WERI-Rb-1 (cell line): ENCODE results near the gene ATXN7L1.

Experiments
- DNase-seq: peaks from one replicate; pipeline ENCODE4 v3.0.0-alpha.2; 2020
- H3K27ac ChIP-seq: fragments of 250-450 bp; sonication (Bioruptor Pico); 2 replicates; pipeline ENCODE4 v1.5.1; 2020; ENCODE audit warnings: mild to moderate bottlenecking, moderate library complexity
- H3K27me3 ChIP-seq: fragments of 250-450 bp; sonication (Bioruptor Pico); 2 replicates; pipeline ENCODE4 v1.5.1; 2021; ENCODE audit warnings: mild to moderate bottlenecking, low read depth, moderate library complexity; ENCODE audit not compliant: insufficient read depth, severe bottlenecking
- H3K36me3 ChIP-seq: fragments of 250-450 bp; sonication (Bioruptor Pico); 2 replicates; pipeline ENCODE4 v1.5.1; 2020; ENCODE audit warnings: mild to moderate bottlenecking, moderate library complexity
- H3K4me3 ChIP-seq: 2 replicates; pipeline ENCODE4 v1.5.1; 2011; ENCODE audit warnings: low read depth, mild to moderate bottlenecking, control low read depth, low read length
- H3K9me3 ChIP-seq: fragments of 250-450 bp; sonication (Bioruptor Pico); 2 replicates; pipeline ENCODE4 v1.5.1; 2021; ENCODE audit warnings: mild to moderate bottlenecking, moderate library complexity; ENCODE audit not compliant: severe bottlenecking
- CTCF ChIP-seq: IDR thresholded peaks from 2 replicates; pipeline ENCODE4 v1.5.1; 2011; ENCODE audit warnings: low read depth, mild to moderate bottlenecking, control low read depth, inconsistent platforms, low read length

ATXN7L1 gene

GRCh38 chr7:105682341-105683060, 193.9 kb downstream of the ATXN7L1 start:
- DNase-seq, result no peak
- H3K36me3 ChIP-seq, result no peaks in the 10 kb centered on the region
- no peaks in the 10 kb centered on the region for H3K9me3 ChIP-seq
- H3K27ac ChIP-seq, result no peak overlapping the region
- TF ChIP-seq CTCF, result no peak
- H3K4me3 ChIP-seq, result no peak overlapping the region
- H3K27me3 ChIP-seq, result no peaks in the 10 kb centered on the region

- Histone ChIP-seq H3K4me3 (no peak overlapping the region), H3K27ac (no peak overlapping the region), H3K9me3 (no peaks in the 10 kb centered on the region), H3K36me3 (no peaks in the 10 kb centered on the region), H3K27me3 (no peaks in the 10 kb centered on the region)
- TF ChIP-seq CTCF, result no peak
- no peak for DNase-seq
These were observed 195.8 kb downstream of the ATXN7L1 start for GRCh38 chr7:105680505-105681187.

- Histone ChIP-seq H3K4me3 (no peak overlapping the region), H3K36me3 (no peaks in the 10 kb centered on the region), H3K27ac (no peak overlapping the region), H3K9me3 (no peaks in the 10 kb centered on the region), H3K27me3 (no peaks in the 10 kb centered on the region)
- no peak for DNase-seq
- TF ChIP-seq CTCF, result no peak
These were observed 197.4 kb downstream of the ATXN7L1 start for GRCh38 chr7:105678811-105679495.

- TF ChIP-seq CTCF, result no peak
- DNase-seq, result no peak
- Histone ChIP-seq H3K4me3 (no peak overlapping the region), H3K9me3 (no peaks in the 10 kb centered on the region), H3K27ac (no peak overlapping the region), H3K36me3 (no peaks in the 10 kb centered on the region), H3K27me3 (no peaks in the 10 kb centered on the region)
These were observed 198.4 kb downstream of the ATXN7L1 start for GRCh38 chr7:105677817-105678573.

- Histone ChIP-seq H3K27ac (no peak overlapping the region), H3K4me3 (no peak overlapping the region), H3K36me3 (no peaks in the 10 kb centered on the region), H3K9me3 (no peaks in the 10 kb centered on the region), H3K27me3 (no peaks in the 10 kb centered on the region)
- no peak for DNase-seq
- no peak for TF ChIP-seq CTCF
These were observed 199.0 kb downstream of the ATXN7L1 start for GRCh38 chr7:105677410-105677730.
